SIG-M5 treated with dmso at 0.1 percent for 504 hours (cell line): ENCODE results near the gene LAMC3.

Source experiments
- DNase-seq: peaks from one replicate; lab custom pipeline; 2025; ENCODE audit not compliant: unreplicated experiment; lab: John Stamatoyannopoulos, UW

The LAMC3 gene

GRCh38 chr9:131072107-131072870, 63.3 kb downstream of the LAMC3 start:
- no peak for DNase-seq

DNA sequence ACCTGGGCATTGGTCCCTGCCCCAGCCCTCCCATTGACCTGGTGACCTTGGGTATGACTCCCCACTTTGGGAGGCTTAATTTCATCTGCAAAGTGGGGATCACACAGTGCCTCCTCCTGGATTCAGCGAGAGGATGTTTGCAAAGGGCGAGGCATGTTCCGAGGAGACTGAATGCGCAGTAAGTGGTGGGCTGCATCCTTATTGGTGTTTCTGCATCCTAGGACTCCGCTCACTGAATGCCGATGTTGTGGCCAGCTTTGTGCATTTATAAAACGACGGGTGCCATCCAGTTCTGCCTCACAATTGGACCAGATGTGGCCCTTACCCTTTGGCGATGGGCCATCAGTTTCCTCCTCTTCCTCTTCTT, 63.9 kb downstream of the LAMC3 start:
- no peak for DNase-seq

- DNase-seq = no peak
Measured at GRCh38 chr9:131076347-131077195, 67.6 kb downstream of the LAMC3 start.

GRCh38 chr9:131078427-131079366, 69.7 kb downstream of the LAMC3 start:
- DNase-seq = no peak

DNA sequence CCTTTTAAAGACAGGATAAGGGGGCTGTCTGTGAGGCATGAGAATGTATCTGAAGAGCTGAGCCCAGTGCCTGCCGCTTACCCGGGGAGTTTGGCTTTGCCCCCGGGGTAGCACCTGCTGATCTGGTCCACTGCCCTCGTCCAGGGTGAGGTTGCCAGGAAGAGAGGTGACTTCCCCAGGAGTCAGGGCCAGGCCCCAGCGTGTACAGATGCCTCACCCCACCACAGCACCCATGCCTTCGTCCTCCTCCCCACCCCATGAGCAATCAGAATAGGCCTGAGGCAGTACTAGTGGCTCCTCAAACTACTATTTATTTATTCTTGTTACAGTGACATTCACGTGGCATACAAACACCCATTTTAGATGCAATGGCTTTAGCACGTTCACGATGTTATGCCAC, 71.6 kb downstream of the LAMC3 start:
- no peak for DNase-seq

DNA sequence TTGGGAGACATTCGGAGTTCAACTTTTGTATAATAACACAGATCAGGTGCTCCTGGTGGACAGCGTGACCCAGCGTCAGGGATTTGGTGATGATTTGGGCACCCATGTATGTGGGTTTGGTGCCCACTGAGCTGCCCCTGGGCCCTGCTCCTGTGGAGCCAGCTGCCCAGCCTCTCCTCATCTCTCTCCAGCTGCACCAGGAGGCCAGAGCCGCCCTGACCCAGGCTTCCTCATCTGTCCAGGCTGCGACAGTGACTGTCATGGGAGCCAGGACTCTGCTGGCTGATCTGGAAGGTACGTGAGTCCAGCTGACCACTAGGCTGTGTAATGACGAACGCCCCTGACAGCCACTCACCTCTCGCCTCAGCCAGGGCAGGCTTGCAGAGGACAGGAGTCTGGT, 72.9 kb downstream of the LAMC3 start:
- no peak for DNase-seq

DNA sequence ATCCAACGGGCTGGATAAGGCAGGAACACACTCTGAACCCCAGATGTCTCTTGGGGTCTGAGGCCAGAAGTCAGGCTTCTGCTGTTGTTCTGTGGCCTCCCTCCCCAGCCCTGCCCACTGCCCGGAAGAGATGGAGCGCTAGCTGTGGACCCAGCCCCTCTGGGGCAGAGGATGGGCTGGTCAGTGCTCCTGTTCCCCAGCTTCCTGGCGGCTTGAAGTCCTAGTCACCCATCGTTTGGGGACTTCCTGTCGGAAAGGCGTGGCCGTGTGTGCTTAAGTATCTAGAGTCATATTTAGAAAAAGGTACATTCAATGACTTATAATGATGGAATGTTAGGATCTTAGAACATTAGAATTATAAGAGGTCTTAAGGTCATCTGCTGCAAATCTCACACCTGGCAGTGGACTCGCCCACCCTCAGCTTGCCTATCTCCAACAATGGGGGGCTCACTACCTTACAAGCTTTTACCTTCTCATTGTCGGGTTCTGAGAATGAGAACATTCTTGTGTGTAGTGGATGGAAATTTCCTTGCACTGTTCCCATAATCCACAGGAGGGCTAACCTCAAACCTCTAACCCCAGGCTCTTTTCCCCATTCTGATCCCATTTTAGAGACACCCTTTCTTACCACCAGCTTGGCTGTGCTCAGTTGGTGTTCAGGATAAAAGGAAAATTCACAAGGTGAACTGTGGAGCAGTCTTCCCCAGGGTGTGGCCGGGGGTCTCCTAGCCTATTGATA, 74.0 kb downstream of the LAMC3 start:
- no peak for DNase-seq

DNA sequence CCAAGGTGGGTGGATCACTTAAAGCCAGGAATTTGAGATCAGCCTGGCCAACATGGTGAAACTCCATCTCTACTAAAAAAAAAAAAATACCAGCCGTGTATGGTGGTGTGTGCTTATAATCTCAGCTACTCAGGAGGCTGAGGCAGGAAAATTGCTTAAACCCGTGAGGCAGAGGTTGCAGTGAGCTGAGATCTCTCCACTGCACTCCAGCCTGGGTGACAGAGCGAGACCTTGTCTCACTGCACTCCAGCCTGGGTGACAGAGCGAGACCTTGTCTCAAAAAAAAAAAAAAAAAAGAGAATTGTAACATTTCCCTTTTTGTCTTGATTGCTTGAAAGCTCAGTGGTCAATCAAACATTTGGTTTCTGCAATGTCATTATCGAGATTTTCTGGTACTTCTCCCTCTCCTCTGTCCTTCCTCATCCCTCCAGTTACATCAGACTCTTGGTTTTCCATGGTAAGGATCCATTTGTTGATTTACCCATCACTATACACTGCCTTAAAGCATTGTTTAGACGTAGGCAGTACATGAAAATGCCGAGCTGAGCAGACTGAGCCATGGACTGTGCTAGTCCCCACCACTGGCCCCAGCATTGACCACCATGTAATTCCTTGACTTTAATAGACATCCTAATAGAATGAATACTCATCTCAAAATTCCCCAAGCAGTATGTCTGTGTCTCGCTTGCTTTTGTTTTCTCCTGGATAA, 75.8 kb downstream of the LAMC3 start:
- no peak for DNase-seq

- DNase-seq = no peak
Measured at GRCh38 chr9:131085370-131086122, 76.6 kb downstream of the LAMC3 start.

GRCh38 chr9:131087354-131087893, 78.5 kb downstream of the LAMC3 start:
- DNase-seq = no peak

- no peak for DNase-seq
Measured at GRCh38 chr9:131090025-131090787, 81.2 kb downstream of the LAMC3 start.

DNA sequence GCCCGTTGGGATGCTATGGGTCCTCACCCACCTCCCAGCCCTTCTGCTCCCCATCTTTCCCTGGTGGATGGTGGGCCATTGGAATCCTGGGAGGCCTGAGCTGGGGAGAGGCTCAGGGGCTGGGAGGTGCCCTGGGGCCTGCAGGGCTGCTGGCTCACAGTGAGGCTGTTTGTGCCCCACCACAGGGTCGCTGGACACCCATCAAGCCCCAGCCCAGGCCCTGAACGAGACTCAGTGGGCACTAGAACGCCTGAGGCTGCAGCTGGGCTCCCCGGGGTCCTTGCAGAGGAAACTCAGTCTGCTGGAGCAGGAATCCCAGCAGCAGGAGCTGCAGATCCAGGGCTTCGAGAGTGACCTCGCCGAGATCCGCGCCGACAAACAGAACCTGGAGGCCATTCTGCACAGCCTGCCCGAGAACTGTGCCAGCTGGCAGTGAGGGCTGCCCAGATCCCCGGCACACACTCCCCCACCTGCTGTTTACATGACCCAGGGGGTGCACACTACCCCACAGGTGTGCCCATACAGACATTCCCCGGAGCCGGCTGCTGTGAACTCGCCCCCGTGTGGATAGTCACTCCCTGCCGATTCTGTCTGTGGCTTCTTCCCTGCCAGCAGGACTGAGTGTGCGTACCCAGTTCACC, 82.5 kb downstream of the LAMC3 start:
- no peak for DNase-seq

GRCh38 chr9:131092030-131092429, 83.1 kb downstream of the LAMC3 start:
- no peak for DNase-seq

DNA sequence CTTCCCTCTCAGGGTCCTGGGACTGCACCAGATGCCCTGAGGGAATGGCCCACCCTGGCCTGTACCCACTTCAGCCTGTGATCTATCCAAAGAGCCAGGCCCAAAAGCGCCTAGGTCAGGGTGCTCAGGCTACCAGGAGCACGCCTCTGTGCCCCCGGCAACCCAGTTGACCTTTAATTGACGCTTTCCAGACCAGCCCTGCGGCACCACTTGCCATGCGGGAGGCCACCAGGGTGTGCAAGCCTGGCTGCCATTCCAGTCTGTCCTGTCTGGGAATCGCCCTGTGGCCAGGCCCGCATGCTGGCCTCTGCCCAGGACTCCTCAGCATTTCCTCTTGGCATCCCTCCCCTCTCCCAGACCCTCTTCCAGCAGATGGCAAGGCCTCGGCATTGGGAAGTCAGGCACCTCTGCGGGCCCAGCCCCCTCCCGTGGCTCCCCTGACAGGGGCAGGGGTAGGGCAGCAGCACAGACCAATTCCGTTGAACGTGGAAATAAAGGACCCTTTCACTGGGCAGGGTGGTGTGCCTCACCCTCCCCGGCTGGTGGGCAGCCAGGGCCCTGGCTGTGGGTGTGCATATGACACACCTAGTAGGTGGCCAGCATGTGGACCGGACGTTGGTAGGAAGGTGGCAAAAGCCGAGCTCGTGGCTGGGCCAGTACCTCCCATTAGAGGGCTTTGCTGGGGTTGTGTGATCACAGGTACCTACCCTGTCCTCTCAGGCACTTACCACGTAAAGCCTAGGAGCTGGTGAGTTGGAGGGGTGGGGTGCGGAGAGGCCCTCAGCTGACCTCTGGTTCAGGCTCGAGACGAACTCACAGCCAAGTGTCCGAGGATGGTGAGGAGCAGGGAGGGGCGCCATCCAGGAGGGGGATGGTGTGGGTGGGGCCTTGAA, 83.8 kb downstream of the LAMC3 start:
- no peak for DNase-seq

DNA sequence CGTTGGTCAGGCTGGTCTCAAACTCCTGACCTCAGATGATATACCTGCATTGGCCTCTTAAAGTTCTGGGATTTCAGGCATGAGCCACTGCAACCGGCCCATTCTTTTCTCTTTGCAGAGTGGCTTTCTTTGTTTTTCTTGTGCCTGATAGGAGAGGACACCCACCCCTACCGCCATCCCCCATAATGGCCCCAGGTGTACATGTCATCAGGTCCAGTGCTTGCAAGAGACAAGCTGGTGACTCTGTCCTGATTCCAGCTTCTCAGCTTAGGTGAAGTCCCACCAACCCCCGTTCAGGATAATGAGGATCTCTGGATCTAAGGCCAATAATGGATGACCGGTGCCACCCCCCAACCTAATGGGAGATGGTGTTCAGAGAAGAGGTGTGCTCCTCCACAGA, 85.0 kb downstream of the LAMC3 start:
- DNase-seq = no peak

- DNase-seq = no peak
Measured at GRCh38 chr9:131094622-131095021, 85.6 kb downstream of the LAMC3 start.
